AG09319 (cell line): Measurements from ENCODE around the gene TGM4.

ENCODE experiments used
- DNase-seq: peaks from one replicate; pipeline ENCODE4 v3.0.0-alpha.2; 2010; ENCODE audit warnings: low read depth; ENCODE audit errors: extremely low read depth
- TF ChIP-seq, protein P1 (sequence below): IDR thresholded peaks from 2 replicates; pipeline ENCODE4 v1.5.1; 2011; ENCODE audit warnings: low read depth, mild to moderate bottlenecking, inconsistent platforms, low read length, moderate library complexity

The TGM4 gene

DNA sequence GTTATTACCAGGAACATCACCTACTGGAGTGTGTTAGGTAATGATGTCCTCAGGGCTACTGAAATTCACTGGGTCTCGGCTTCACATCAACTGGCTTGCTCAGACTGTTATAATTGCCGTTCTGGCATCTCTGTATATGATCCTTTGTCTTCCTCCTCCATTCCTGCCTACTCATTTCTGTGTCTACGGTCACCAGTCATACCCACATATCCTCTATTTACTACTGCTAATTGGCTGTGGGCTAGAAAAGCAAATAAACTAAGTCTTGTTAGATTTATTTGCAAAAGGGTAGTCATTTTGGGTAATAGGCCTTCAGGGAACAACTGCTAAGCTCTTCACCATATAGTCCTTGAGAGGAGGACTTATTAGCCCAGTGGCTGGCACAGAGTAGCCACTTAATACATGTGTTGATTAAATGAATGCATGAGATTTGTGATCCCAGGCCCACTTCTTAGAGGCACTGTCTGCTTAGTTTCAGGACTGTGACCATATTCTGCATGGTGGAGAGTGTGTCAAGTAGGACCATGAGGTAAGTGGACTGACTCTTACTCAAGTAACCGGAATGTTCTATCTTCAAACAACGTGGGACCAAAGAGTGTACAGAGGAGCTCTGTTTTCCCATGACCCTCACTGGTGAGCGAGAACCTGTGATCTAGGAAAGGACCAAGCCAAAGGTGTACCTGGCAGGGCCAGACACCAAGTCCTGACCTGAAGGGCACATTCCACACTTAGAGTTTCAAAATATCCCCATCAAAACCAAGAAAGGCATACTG, 88.4 kb downstream of the TGM4 start:
- no peak for DNase-seq
- TF ChIP-seq, protein P1, sequence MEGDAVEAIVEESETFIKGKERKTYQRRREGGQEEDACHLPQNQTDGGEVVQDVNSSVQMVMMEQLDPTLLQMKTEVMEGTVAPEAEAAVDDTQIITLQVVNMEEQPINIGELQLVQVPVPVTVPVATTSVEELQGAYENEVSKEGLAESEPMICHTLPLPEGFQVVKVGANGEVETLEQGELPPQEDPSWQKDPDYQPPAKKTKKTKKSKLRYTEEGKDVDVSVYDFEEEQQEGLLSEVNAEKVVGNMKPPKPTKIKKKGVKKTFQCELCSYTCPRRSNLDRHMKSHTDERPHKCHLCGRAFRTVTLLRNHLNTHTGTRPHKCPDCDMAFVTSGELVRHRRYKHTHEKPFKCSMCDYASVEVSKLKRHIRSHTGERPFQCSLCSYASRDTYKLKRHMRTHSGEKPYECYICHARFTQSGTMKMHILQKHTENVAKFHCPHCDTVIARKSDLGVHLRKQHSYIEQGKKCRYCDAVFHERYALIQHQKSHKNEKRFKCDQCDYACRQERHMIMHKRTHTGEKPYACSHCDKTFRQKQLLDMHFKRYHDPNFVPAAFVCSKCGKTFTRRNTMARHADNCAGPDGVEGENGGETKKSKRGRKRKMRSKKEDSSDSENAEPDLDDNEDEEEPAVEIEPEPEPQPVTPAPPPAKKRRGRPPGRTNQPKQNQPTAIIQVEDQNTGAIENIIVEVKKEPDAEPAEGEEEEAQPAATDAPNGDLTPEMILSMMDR: no peak

DNA sequence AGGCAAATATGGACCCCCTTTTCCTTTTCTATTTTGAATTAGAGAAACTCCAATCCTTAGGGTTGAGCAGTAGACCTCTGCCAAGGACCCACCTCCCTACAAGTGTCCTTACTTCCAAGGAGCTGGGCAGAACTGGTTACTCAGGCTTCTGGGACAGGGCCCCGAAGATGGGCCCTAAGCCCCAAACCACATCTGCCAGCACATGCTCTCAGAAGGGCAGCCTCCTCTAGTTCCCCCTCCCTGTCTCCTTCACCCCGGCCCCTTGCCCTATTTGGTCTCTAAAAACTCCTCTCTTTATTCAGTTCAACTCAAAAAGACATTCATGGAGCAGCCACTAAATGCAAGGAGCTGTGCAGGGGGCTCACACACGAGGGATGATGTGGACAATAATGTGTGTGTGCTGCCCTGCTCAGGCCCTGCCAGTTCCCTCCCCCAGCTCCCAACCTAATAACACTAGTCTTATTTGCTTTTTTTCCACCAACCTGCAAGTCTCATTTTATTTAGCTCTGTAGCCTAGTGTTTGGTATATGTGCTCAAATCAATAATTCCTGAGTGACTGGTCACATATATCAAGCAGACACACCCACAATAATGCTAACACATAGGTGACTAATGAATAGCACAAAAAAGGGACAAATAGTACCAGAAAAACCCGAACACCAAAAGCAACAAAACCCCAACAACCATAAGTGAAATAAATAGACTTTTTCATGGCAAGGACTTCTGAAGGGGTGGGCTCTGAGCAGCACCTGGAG, 89.3 kb downstream of the TGM4 start:
- TF ChIP-seq, protein P1: no peak
- DNase-seq: no peak
